ENCODE data around the gene TTLL9. TPM values are rescaled to one million over a fixed set of nuclear protein-coding genes. Genes with fewer than 3 reads are reported as not detected.

Gene TTLL9
- total RNA-seq, 2 donors from 2014 or later = 1.2 TPM; not detected in 1

- DNase-seq (ENCODE audit: low spot score) = no peak
- Histone ChIP-seq H3K36me3 (no peaks in the 10 kb centered on the region), H3K9me3 (no peaks in the 10 kb centered on the region), H3K4me1 (replicated peaks) (no peaks in the 10 kb centered on the region), H3K4me3 (no peak overlapping the region), H3K27ac (no peak overlapping the region), H3K27me3 (replicated peaks; ENCODE audit: insufficient read depth) (no peaks in the 10 kb centered on the region)
- intact Hi-C loops (cut with DNase I) = no loop called here
- WGBS = 26% methylated on average over 6 of the region's 6 CpGs
- no peak for TF ChIP-seq POLR2A (IDR thresholded peaks at IDR 0.05)
- TF ChIP-seq CTCF (IDR thresholded peaks at IDR 0.05) = no peak
- no peak for TF ChIP-seq POLR2AphosphoS5 (IDR thresholded peaks at IDR 0.05)
Measured at GRCh38 chr20:31979713-31980426, 109.4 kb downstream of the TTLL9 start.

- H3K36me3 ChIP-seq = no peaks in the 10 kb centered on the region
- 73% methylated on average over 2 of the region's 2 CpGs for WGBS
- intact Hi-C loops (cut with DNase I) = no loop called here
- no peak for DNase-seq (ENCODE audit: low spot score)
- H3K27ac ChIP-seq = no peak overlapping the region
- no peaks in the 10 kb centered on the region for H3K27me3 ChIP-seq (replicated peaks; ENCODE audit: insufficient read depth)
- H3K4me3 ChIP-seq = no peak overlapping the region
- no peaks in the 10 kb centered on the region for H3K9me3 ChIP-seq
- TF ChIP-seq CTCF (IDR thresholded peaks at IDR 0.05) = no peak
- no peak for TF ChIP-seq POLR2A (IDR thresholded peaks at IDR 0.05)
- TF ChIP-seq POLR2AphosphoS5 (IDR thresholded peaks at IDR 0.05) = no peak
- no peaks in the 10 kb centered on the region for H3K4me1 ChIP-seq (replicated peaks)
Measured at GRCh38 chr20:31981784-31982183, 111.3 kb downstream of the TTLL9 start.

- 24% methylated on average over 6 of the region's 6 CpGs for WGBS
- no peaks in the 10 kb centered on the region for H3K9me3 ChIP-seq
- no peak overlapping the region for H3K4me3 ChIP-seq
- no peak overlapping the region for H3K27ac ChIP-seq
- no peaks in the 10 kb centered on the region for H3K4me1 ChIP-seq (replicated peaks)
- intact Hi-C loops (cut with DNase I) = no loop called here
- no peaks in the 10 kb centered on the region for H3K36me3 ChIP-seq
- no peak for TF ChIP-seq POLR2A (IDR thresholded peaks at IDR 0.05)
- TF ChIP-seq POLR2AphosphoS5 (IDR thresholded peaks at IDR 0.05) = no peak
- TF ChIP-seq CTCF (IDR thresholded peaks at IDR 0.05) = no peak
- DNase-seq (ENCODE audit: low spot score) = no peak
- no peaks in the 10 kb centered on the region for H3K27me3 ChIP-seq (replicated peaks; ENCODE audit: insufficient read depth)
Measured at GRCh38 chr20:31984981-31985471, 114.6 kb downstream of the TTLL9 start.

- Histone ChIP-seq H3K4me1 (replicated peaks) (no peaks in the 10 kb centered on the region), H3K9me3 (no peaks in the 10 kb centered on the region), H3K4me3 (no peak overlapping the region), H3K27me3 (replicated peaks; ENCODE audit: insufficient read depth) (no peaks in the 10 kb centered on the region), H3K27ac (no peak overlapping the region), H3K36me3 (no peaks in the 10 kb centered on the region)
- no peak for DNase-seq (ENCODE audit: low spot score)
- intact Hi-C loops (cut with DNase I) = no loop called here
- TF ChIP-seq POLR2A (IDR thresholded peaks at IDR 0.05) (no peak), CTCF (IDR thresholded peaks at IDR 0.05) (no peak), POLR2AphosphoS5 (IDR thresholded peaks at IDR 0.05) (no peak)
- WGBS = 56% methylated on average over 1 of the region's 1 CpG
Measured at GRCh38 chr20:31987744-31988143, 117.3 kb downstream of the TTLL9 start.

- H3K27me3 ChIP-seq (replicated peaks; ENCODE audit: insufficient read depth) = no peaks in the 10 kb centered on the region
- no peak for TF ChIP-seq POLR2AphosphoS5 (IDR thresholded peaks at IDR 0.05)
- TF ChIP-seq POLR2A (IDR thresholded peaks at IDR 0.05) = no peak
- no peak for TF ChIP-seq CTCF (IDR thresholded peaks at IDR 0.05)
- H3K4me3 ChIP-seq = no peak overlapping the region
- 92% methylated on average over 5 of the region's 5 CpGs for WGBS
- no peaks in the 10 kb centered on the region for H3K4me1 ChIP-seq (replicated peaks)
- DNase-seq (ENCODE audit: low spot score) = no peak
- no peaks in the 10 kb centered on the region for H3K9me3 ChIP-seq
- H3K27ac ChIP-seq = no peak overlapping the region
- H3K36me3 ChIP-seq = no peaks in the 10 kb centered on the region
- intact Hi-C loops (cut with DNase I) = no loop called here
Measured at GRCh38 chr20:31988430-31989015, 118.1 kb downstream of the TTLL9 start.

All from prostate gland (tissue), 2 donors.